ENCODE data around the gene GAL3ST2.
"Not testable (repeated sequence)": the region's sequence is repeated elsewhere in the genome, so short reads cannot be mapped to it uniquely, and the experiment has no call there.

The GAL3ST2 gene

GRCh38 chr2:241793385-241793784 lies 16.8 kb downstream of the GAL3ST2 start:
- no peak overlapping the region for H3K9ac ChIP-seq (ENCODE audit: low read length)
- H3K9me3 ChIP-seq (ENCODE audit: control insufficient read depth, low read length) = no peaks in the 10 kb centered on the region
- H3K4me1 ChIP-seq (ENCODE audit: control insufficient read depth, insufficient read depth, low read length) = no peaks in the 10 kb centered on the region
- no peak overlapping the region for H3K4me3 ChIP-seq (ENCODE audit: low read length)
- no peaks in the 10 kb centered on the region for H3K36me3 ChIP-seq (ENCODE audit: control insufficient read depth, insufficient read depth, low read length)
- H3K27me3 ChIP-seq (ENCODE audit: control insufficient read depth, insufficient read depth, low read length) = no peaks in the 10 kb centered on the region

GRCh38 chr2:241794250-241794823 lies 17.7 kb downstream of the GAL3ST2 start:
- Histone ChIP-seq H3K4me1 (ENCODE audit: control insufficient read depth, insufficient read depth, low read length) (no peaks in the 10 kb centered on the region), H3K4me3 (ENCODE audit: low read length) (no peak overlapping the region), H3K36me3 (ENCODE audit: control insufficient read depth, insufficient read depth, low read length) (no peaks in the 10 kb centered on the region), H3K9ac (ENCODE audit: low read length) (no peak overlapping the region), H3K9me3 (ENCODE audit: control insufficient read depth, low read length) (no peaks in the 10 kb centered on the region), H3K27me3 (ENCODE audit: control insufficient read depth, insufficient read depth, low read length) (no peaks in the 10 kb centered on the region)

GRCh38 chr2:241795021-241795999 lies 18.7 kb downstream of the GAL3ST2 start:
- no peak overlapping the region for H3K4me3 ChIP-seq (ENCODE audit: low read length)
- no peak overlapping the region for H3K9ac ChIP-seq (ENCODE audit: low read length)
- no peaks in the 10 kb centered on the region for H3K9me3 ChIP-seq (ENCODE audit: control insufficient read depth, low read length)
- H3K27me3 ChIP-seq (ENCODE audit: control insufficient read depth, insufficient read depth, low read length) = no peaks in the 10 kb centered on the region
- H3K36me3 ChIP-seq (ENCODE audit: control insufficient read depth, insufficient read depth, low read length) = no peaks in the 10 kb centered on the region
- H3K4me1 ChIP-seq (ENCODE audit: control insufficient read depth, insufficient read depth, low read length) = no peaks in the 10 kb centered on the region

- H3K4me1 ChIP-seq (ENCODE audit: control insufficient read depth, insufficient read depth, low read length) = no peaks in the 10 kb centered on the region
- no peak overlapping the region for H3K9ac ChIP-seq (ENCODE audit: low read length)
- H3K36me3 ChIP-seq (ENCODE audit: control insufficient read depth, insufficient read depth, low read length) = no peaks in the 10 kb centered on the region
- H3K27me3 ChIP-seq (ENCODE audit: control insufficient read depth, insufficient read depth, low read length) = no peaks in the 10 kb centered on the region
- H3K9me3 ChIP-seq (ENCODE audit: control insufficient read depth, low read length) = no peaks in the 10 kb centered on the region
- H3K4me3 ChIP-seq (ENCODE audit: low read length) = no peak overlapping the region
Measured at GRCh38 chr2:241796209-241796608, 19.6 kb downstream of the GAL3ST2 start.

- peaks cover under 1% of the 10 kb centered on the region for H3K27me3 ChIP-seq (ENCODE audit: control insufficient read depth, insufficient read depth, low read length)
Measured at GRCh38 chr2:241796610-241797138, 20.1 kb downstream of the GAL3ST2 start.

GRCh38 chr2:241797441-241798080 lies 20.9 kb downstream of the GAL3ST2 start:
- H3K4me1 ChIP-seq (ENCODE audit: control insufficient read depth, insufficient read depth, low read length) = no peaks in the 10 kb centered on the region
- no peak overlapping the region for H3K9ac ChIP-seq (ENCODE audit: low read length)
- H3K36me3 ChIP-seq (ENCODE audit: control insufficient read depth, insufficient read depth, low read length) = no peaks in the 10 kb centered on the region
- peaks cover 7% of the 10 kb centered on the region for H3K27me3 ChIP-seq (ENCODE audit: control insufficient read depth, insufficient read depth, low read length)
- no peaks in the 10 kb centered on the region for H3K9me3 ChIP-seq (ENCODE audit: control insufficient read depth, low read length)
- no peak overlapping the region for H3K4me3 ChIP-seq (ENCODE audit: low read length)

More at GRCh38 chr2:241796610-241797138, 20.1 kb downstream of the GAL3ST2 start:
- Histone ChIP-seq H3K36me3 (ENCODE audit: control insufficient read depth, insufficient read depth, low read length) (no peaks in the 10 kb centered on the region), H3K4me1 (ENCODE audit: control insufficient read depth, insufficient read depth, low read length) (no peaks in the 10 kb centered on the region), H3K4me3 (ENCODE audit: low read length) (no peak overlapping the region), H3K9ac (ENCODE audit: low read length) (no peak overlapping the region), H3K9me3 (ENCODE audit: control insufficient read depth, low read length) (no peaks in the 10 kb centered on the region)

- peaks cover 12% of the 10 kb centered on the region for H3K27me3 ChIP-seq (ENCODE audit: control insufficient read depth, insufficient read depth, low read length)
- no peak overlapping the region for H3K4me3 ChIP-seq (ENCODE audit: low read length)
- peaks cover 3% of the 10 kb centered on the region for H3K4me1 ChIP-seq (ENCODE audit: control insufficient read depth, insufficient read depth, low read length)
- no peak overlapping the region for H3K9ac ChIP-seq (ENCODE audit: low read length)
- H3K36me3 ChIP-seq (ENCODE audit: control insufficient read depth, insufficient read depth, low read length) = no peaks in the 10 kb centered on the region
- no peaks in the 10 kb centered on the region for H3K9me3 ChIP-seq (ENCODE audit: control insufficient read depth, low read length)
Measured at GRCh38 chr2:241798081-241798630, 21.5 kb downstream of the GAL3ST2 start.

GRCh38 chr2:241798631-241799521 lies 22.3 kb downstream of the GAL3ST2 start:
- H3K4me1 ChIP-seq (ENCODE audit: control insufficient read depth, insufficient read depth, low read length) = peaks cover 6% of the 10 kb centered on the region
- H3K27me3 ChIP-seq (ENCODE audit: control insufficient read depth, insufficient read depth, low read length) = peaks cover 20% of the 10 kb centered on the region
- no peak overlapping the region for H3K4me3 ChIP-seq (ENCODE audit: low read length)
- H3K9me3 ChIP-seq (ENCODE audit: control insufficient read depth, low read length) = no peaks in the 10 kb centered on the region
- H3K36me3 ChIP-seq (ENCODE audit: control insufficient read depth, insufficient read depth, low read length) = no peaks in the 10 kb centered on the region
- no peak overlapping the region for H3K9ac ChIP-seq (ENCODE audit: low read length)

GRCh38 chr2:241799522-241800197 lies 23.0 kb downstream of the GAL3ST2 start:
- Histone ChIP-seq H3K4me3 (ENCODE audit: low read length) (no peak overlapping the region), H3K36me3 (ENCODE audit: control insufficient read depth, insufficient read depth, low read length) (no peaks in the 10 kb centered on the region), H3K9ac (ENCODE audit: low read length) (no peak overlapping the region), H3K27me3 (ENCODE audit: control insufficient read depth, insufficient read depth, low read length) (peaks cover 27% of the 10 kb centered on the region), H3K9me3 (ENCODE audit: control insufficient read depth, low read length) (no peaks in the 10 kb centered on the region), H3K4me1 (ENCODE audit: control insufficient read depth, insufficient read depth, low read length) (peaks cover 14% of the 10 kb centered on the region)

- not testable (repeated sequence) for H3K9ac ChIP-seq (ENCODE audit: low read length); H3K4me3 ChIP-seq (ENCODE audit: low read length); H3K9me3 ChIP-seq (ENCODE audit: control insufficient read depth, low read length); H3K36me3 ChIP-seq (ENCODE audit: control insufficient read depth, insufficient read depth, low read length)
- Histone ChIP-seq H3K27me3 (ENCODE audit: control insufficient read depth, insufficient read depth, low read length) (peaks cover 31% of the 10 kb centered on the region), H3K4me1 (ENCODE audit: control insufficient read depth, insufficient read depth, low read length) (peaks cover 16% of the 10 kb centered on the region)
Measured at GRCh38 chr2:241800198-241800903, 23.7 kb downstream of the GAL3ST2 start.

Measured in mucosa of stomach (tissue), 1 donor.